Measurements from ENCODE around the gene CAP1.
"Not testable (repeated sequence)": the region's sequence is repeated elsewhere in the genome, so short reads cannot be mapped to it uniquely, and the experiment has no call there.

CAP1 gene

GRCh38 chr1:40040511-40041465 is at the start of gene CAP1:
Gene CAP1 (plus strand): TSS chr1:40040729. CDS start chr1:40059347, 18,618 bp downstream.
- peak; percentile 99 for DNase-seq (ENCODE audit: low read depth)

GRCh38 chr1:39992234-39992633 is 48.3 kb upstream of the CAP1 start:
- no peak for DNase-seq (ENCODE audit: low read depth)

GRCh38 chr1:39992888-39993287 is 47.6 kb upstream of the CAP1 start:
- DNase-seq (ENCODE audit: low read depth), result no peak

GRCh38 chr1:39995973-39996393 is 44.5 kb upstream of the CAP1 start:
- no peak for DNase-seq (ENCODE audit: low read depth)

- no peak for DNase-seq (ENCODE audit: low read depth)
Observed at GRCh38 chr1:39996396-39997004, 44.0 kb upstream of the CAP1 start.

GRCh38 chr1:40001456-40001855 is 39.1 kb upstream of the CAP1 start:
- DNase-seq (ENCODE audit: low read depth), result no peak

- no peak for DNase-seq (ENCODE audit: low read depth)
Observed at GRCh38 chr1:40003156-40004093, 37.1 kb upstream of the CAP1 start.

- DNase-seq (ENCODE audit: low read depth), result no peak
Observed at GRCh38 chr1:40004857-40005256, 35.7 kb upstream of the CAP1 start.

- not testable (repeated sequence) for DNase-seq (ENCODE audit: low read depth)
Observed at GRCh38 chr1:40007481-40008034, 33.0 kb upstream of the CAP1 start.

GRCh38 chr1:40011198-40011597 is 29.3 kb upstream of the CAP1 start:
- DNase-seq (ENCODE audit: low read depth), result no peak

GRCh38 chr1:40014253-40014706 is 26.2 kb upstream of the CAP1 start:
- peak; percentile 3 for DNase-seq (ENCODE audit: low read depth)

- DNase-seq (ENCODE audit: low read depth), result no peak
Observed at GRCh38 chr1:40014812-40015594, 25.5 kb upstream of the CAP1 start.

- no peak for DNase-seq (ENCODE audit: low read depth)
Observed at GRCh38 chr1:40017951-40018575, 22.5 kb upstream of the CAP1 start.

GRCh38 chr1:40020447-40021085 is 20.0 kb upstream of the CAP1 start:
- DNase-seq (ENCODE audit: low read depth), result no peak

- DNase-seq (ENCODE audit: low read depth), result no peak
Observed at GRCh38 chr1:40023379-40023944, 17.1 kb upstream of the CAP1 start.

GRCh38 chr1:40024671-40025070 is 15.9 kb upstream of the CAP1 start:
- DNase-seq (ENCODE audit: low read depth), result no peak

- DNase-seq (ENCODE audit: low read depth), result no peak
Observed at GRCh38 chr1:40027647-40028046, 12.9 kb upstream of the CAP1 start.

- no peak for DNase-seq (ENCODE audit: low read depth)
Observed at GRCh38 chr1:40029608-40030007, 10.9 kb upstream of the CAP1 start.

GRCh38 chr1:40030528-40031135 is 9.9 kb upstream of the CAP1 start:
- no peak for DNase-seq (ENCODE audit: low read depth)
